WI38 (cell line): ENCODE results near the gene LRRFIP1.

Experiments
- H3K4me3 ChIP-seq: 2 replicates; pipeline ENCODE4 v1.5.1; 2011; ENCODE audit warnings: low read depth, mild to moderate bottlenecking, control low read depth, low read length
- TF ChIP-seq, protein P1 (sequence below): IDR thresholded peaks from 2 replicates; pipeline ENCODE4 v1.5.1; 2012; ENCODE audit warnings: low read depth, mild to moderate bottlenecking, control low read depth, low read length

Gene LRRFIP1

DNA sequence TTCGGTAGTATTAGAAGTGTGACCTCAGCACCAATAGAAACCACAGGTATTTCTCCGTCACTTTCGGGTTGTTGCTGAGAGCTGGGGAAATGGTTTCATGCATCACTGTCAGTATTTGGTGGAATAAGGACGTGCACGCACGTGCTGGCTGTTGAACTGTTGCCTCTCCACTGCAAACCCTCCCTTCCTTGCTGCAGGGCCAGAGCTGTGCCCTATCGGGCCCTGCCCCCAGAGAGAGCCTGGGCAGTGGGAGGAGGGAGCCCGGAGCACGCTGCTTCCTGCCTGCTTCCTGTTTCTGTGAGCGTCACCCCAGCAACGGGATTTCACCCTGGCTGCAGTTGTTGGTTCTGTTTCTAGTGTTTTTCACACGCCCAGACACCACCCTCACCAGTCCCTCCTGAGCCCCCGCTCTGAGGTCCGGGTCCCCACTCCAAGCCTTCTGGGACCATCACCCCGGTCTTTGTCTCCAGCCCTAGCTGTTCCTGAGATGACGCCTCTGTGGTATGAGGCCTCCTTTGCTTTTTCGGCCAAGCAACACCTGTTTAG, 47.4 kb downstream of the LRRFIP1 start:
- H3K4me3 ChIP-seq, result no peak overlapping the region
- TF ChIP-seq, protein P1, sequence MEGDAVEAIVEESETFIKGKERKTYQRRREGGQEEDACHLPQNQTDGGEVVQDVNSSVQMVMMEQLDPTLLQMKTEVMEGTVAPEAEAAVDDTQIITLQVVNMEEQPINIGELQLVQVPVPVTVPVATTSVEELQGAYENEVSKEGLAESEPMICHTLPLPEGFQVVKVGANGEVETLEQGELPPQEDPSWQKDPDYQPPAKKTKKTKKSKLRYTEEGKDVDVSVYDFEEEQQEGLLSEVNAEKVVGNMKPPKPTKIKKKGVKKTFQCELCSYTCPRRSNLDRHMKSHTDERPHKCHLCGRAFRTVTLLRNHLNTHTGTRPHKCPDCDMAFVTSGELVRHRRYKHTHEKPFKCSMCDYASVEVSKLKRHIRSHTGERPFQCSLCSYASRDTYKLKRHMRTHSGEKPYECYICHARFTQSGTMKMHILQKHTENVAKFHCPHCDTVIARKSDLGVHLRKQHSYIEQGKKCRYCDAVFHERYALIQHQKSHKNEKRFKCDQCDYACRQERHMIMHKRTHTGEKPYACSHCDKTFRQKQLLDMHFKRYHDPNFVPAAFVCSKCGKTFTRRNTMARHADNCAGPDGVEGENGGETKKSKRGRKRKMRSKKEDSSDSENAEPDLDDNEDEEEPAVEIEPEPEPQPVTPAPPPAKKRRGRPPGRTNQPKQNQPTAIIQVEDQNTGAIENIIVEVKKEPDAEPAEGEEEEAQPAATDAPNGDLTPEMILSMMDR, result no peak

- TF ChIP-seq, protein P1, result no peak
- H3K4me3 ChIP-seq, result no peak overlapping the region
These were observed 47.9 kb downstream of the LRRFIP1 start for GRCh38 chr2:237675316-237675715.

DNA sequence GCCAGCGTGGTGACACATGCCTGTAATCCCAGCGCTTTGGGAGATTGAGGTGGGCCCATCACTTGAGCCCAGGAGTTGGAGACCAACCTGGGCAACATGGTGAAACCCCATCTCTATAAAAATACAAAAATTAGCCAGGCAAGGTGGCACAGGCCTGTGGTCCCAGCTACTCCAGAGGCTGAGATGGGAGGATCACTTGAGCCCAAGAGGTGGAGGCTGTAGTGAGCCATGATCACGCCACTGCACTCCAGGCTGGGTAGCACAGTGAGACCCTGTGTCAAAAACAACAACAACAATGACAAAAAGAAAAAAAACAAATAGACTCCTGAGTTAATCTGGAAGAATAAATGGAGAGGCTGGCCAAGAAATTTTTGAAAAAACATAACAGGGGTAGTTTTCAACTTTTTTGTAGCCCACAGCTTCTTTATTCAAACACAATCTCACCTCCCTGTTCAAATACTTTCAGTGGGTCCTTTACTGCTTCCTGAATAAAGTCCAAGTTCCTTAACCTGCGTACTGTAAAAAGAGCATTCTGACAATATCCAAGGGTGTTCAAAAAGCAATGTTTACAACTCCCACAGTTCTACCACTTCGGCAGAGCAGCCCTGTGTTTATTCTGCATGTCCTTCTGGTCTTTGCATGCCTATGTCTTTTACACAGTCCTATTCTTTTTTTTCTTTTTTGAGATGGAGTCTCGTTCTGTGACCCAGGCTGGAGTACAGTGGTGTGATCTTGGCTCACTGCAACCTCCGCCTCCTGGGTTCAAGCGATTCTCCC, 53.5 kb downstream of the LRRFIP1 start:
- no peak overlapping the region for H3K4me3 ChIP-seq
- TF ChIP-seq, protein P1, result no peak

GRCh38 chr2:237682151-237682550, 54.8 kb downstream of the LRRFIP1 start:
- TF ChIP-seq, protein P1, result no peak
- H3K4me3 ChIP-seq, result no peak overlapping the region

- TF ChIP-seq, protein P1, result no peak
- H3K4me3 ChIP-seq, result no peak overlapping the region
These were observed 55.7 kb downstream of the LRRFIP1 start for GRCh38 chr2:237682856-237683670.

DNA sequence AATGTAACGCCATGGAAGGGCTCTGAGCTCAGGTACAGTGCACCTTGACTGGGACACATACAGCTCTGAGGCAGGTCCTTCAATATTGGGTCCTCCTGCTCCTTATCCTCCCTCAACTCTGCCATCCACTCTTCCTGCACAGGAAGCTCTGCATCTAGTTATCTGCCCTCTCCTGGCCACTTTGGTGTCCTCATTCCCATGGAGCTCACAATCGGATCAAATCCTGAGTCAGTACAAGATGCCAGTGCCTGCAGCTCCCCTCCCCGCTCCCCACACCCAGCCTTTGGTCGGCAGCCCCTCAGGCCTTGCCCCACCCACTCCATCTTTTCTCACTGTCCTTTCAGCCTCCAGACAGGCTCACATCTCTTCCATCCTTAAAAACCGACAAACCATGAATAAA, 58.0 kb downstream of the LRRFIP1 start:
- TF ChIP-seq, protein P1, result peak; percentile 31; the same call in 1 of the 2 replicates

More for the DNA sequence above, 58.0 kb downstream of the LRRFIP1 start:
- H3K4me3 ChIP-seq, result no peak overlapping the region
